ENCODE measurements around the gene PDCD7. TPM values are rescaled to one million over a fixed set of nuclear protein-coding genes. Genes with fewer than 3 reads are reported as not detected.

PDCD7 gene
- total and polyA plus RNA-seq, 2 of the 13 experiments (the other 11 are each of a cell fraction or from before 2014, with no cell fraction given), result 10.1 to 14.7 TPM

- TF ChIP-seq ZNF318 (CRISPR knock-in tag; IDR thresholded peaks at IDR 0.05) (no peak), ZNF800 (CRISPR knock-in tag; IDR thresholded peaks at IDR 0.05) (no peak), SMARCE1 (IDR thresholded peaks at IDR 0.05; ENCODE audit: borderline replicate concordance) (no peak)
Measured at GRCh38 chr15:65092911-65093792, 40.5 kb downstream of the PDCD7 start (continued).

Data from HepG2 (cell line).